Measurements from ENCODE around the gene EEF1E1. TPM values are rescaled to one million over a fixed set of nuclear protein-coding genes. Genes with fewer than 3 reads are reported as not detected.
A peak's percentile ranks its signal among the peaks of the same experiment; 100 is the strongest.

Gene EEF1E1
- polyA plus RNA-seq, 3 donors, result 14.6 to 42.2 (median 26.2) TPM

GRCh38 chr6:8100159-8100854 is 2.0 kb downstream of the EEF1E1 start:
- DNase-seq, result no peak
- H3K4me1 ChIP-seq (ENCODE audit: control insufficient read depth in 1 of 2, insufficient read depth in 2 of 2, low read length in 2 of 2), result peaks cover 9 to 19% of the 10 kb centered on the region in 2 donors
- no peak overlapping the region for H2AFZ ChIP-seq (ENCODE audit: insufficient read depth, low read depth, low read length, poor library complexity, severe bottlenecking)
- Mint-ChIP-seq H3K27me3 (ENCODE audit: low read depth in 3 of 3) (peaks cover 0 to 5% (median 0%) of the 10 kb centered on the region in 3 donors), H3K27ac (peak overlapping the region in 2 of 7 donors; percentile 58 to 63), H3K4me3 (no peak overlapping the region), H3K4me1 (peaks cover 22% of the 10 kb centered on the region), H3K36me3 (peaks cover 21% of the 10 kb centered on the region in 2 donors), H3K9me3 (peaks cover 0 to 3% (median 0%) of the 10 kb centered on the region in 7 donors)
- 66% methylated on average over 4 of the region's 8 CpGs for WGBS (ENCODE audit: insufficient coverage)
- H3K4me3 ChIP-seq (replicated peaks in 1 of 3; ENCODE audit: low read depth in 2 of 3, low read length in 3 of 3), result no peak overlapping the region
- peaks cover 17 to 32% of the 10 kb centered on the region in 2 donors for H3K36me3 ChIP-seq (replicated peaks in 1 of 2; ENCODE audit: control insufficient read depth in 1 of 2, insufficient read depth in 2 of 2, low read length in 2 of 2)
- H3K27me3 ChIP-seq (ENCODE audit: control insufficient read depth in 2 of 2, insufficient read depth in 2 of 2, low read length in 2 of 2), result no peaks in the 10 kb centered on the region
- no peak overlapping the region for H3K27ac ChIP-seq (ENCODE audit: low read depth in 1 of 2, low read length in 2 of 2)
- intact Hi-C loops (cut with micrococcal nuclease), result loop anchor here in 1 of 2 donors (5.0 kb wide), 1 partner anchor 38 kb away; the partner anchor contains the start of gene BLOC1S5
- H3K4me2 ChIP-seq (replicated peaks; ENCODE audit: extremely low read depth, low read length, poor library complexity, severe bottlenecking), result no peak overlapping the region
- H3K79me2 ChIP-seq (ENCODE audit: insufficient read depth, low read length), result peaks cover 61% of the 10 kb centered on the region
- no peaks in the 10 kb centered on the region for H4K20me1 ChIP-seq (ENCODE audit: insufficient read depth, low read length)
- TF ChIP-seq CTCF (IDR thresholded peaks at IDR 0.05), result no peak
- H3K9me3 ChIP-seq (replicated peaks in 1 of 2; ENCODE audit: control insufficient read depth in 1 of 2, insufficient read depth in 1 of 2, low read length in 2 of 2), result no peaks in the 10 kb centered on the region
- no peak overlapping the region for H3K9ac ChIP-seq (ENCODE audit: insufficient read depth, low read length, poor library complexity, severe bottlenecking)

- peaks cover 4% of the 10 kb centered on the region for H3K4me1 Mint-ChIP-seq
Measured at GRCh38 chr6:8090650-8091049, 11.7 kb downstream of the EEF1E1 start.

More at GRCh38 chr6:8090650-8091049, 11.7 kb downstream of the EEF1E1 start:
- H3K4me3 Mint-ChIP-seq, result no peak overlapping the region
- Histone ChIP-seq H3K27ac (ENCODE audit: low read depth in 1 of 2, low read length in 2 of 2) (no peak overlapping the region), H4K20me1 (ENCODE audit: insufficient read depth, low read length) (no peaks in the 10 kb centered on the region), H3K36me3 (replicated peaks in 1 of 2; ENCODE audit: control insufficient read depth in 1 of 2, insufficient read depth in 2 of 2, low read length in 2 of 2) (peaks cover 62 to 77% of the 10 kb centered on the region in 2 donors), H3K9ac (ENCODE audit: insufficient read depth, low read length, poor library complexity, severe bottlenecking) (no peak overlapping the region), H3K4me3 (replicated peaks in 1 of 3; ENCODE audit: low read depth in 2 of 3, low read length in 3 of 3) (no peak overlapping the region), H3K4me1 (ENCODE audit: control insufficient read depth in 1 of 2, insufficient read depth in 2 of 2, low read length in 2 of 2) (peaks cover 0 to under 1% of the 10 kb centered on the region in 2 donors), H3K9me3 (replicated peaks in 1 of 2; ENCODE audit: control insufficient read depth in 1 of 2, insufficient read depth in 1 of 2, low read length in 2 of 2) (peaks cover 0 to 4% of the 10 kb centered on the region in 2 donors), H2AFZ (ENCODE audit: insufficient read depth, low read depth, low read length, poor library complexity, severe bottlenecking) (no peak overlapping the region), H3K27me3 (ENCODE audit: control insufficient read depth in 2 of 2, insufficient read depth in 2 of 2, low read length in 2 of 2) (no peaks in the 10 kb centered on the region), H3K4me2 (replicated peaks; ENCODE audit: extremely low read depth, low read length, poor library complexity, severe bottlenecking) (no peak overlapping the region), H3K79me2 (ENCODE audit: insufficient read depth, low read length) (peaks cover 26% of the 10 kb centered on the region)
- no peaks in the 10 kb centered on the region for H3K27me3 Mint-ChIP-seq (ENCODE audit: low read depth in 3 of 3)
- no peak overlapping the region for H3K27ac Mint-ChIP-seq
- WGBS (ENCODE audit: insufficient coverage), result no CpG with 5 or more reads among the region's 3 CpGs
- no peak for DNase-seq
- intact Hi-C loops (cut with micrococcal nuclease), result no loop called here
- no peak for TF ChIP-seq CTCF (IDR thresholded peaks at IDR 0.05)
- peaks cover 0 to 8% (median 0%) of the 10 kb centered on the region in 7 donors for H3K9me3 Mint-ChIP-seq
- peaks cover 67 to 81% of the 10 kb centered on the region in 2 donors for H3K36me3 Mint-ChIP-seq
